GM10266 (cell line): ENCODE results near the gene RERG.

Experiments used
- DNase-seq: peaks from one replicate; pipeline ENCODE4 v3.0.0; 2012; ENCODE audit errors: extremely low spot score
- TF ChIP-seq, protein P1 (sequence below): IDR thresholded peaks from 2 replicates; pipeline ENCODE4 v1.5.1; 2012; ENCODE audit warnings: mild to moderate bottlenecking, low read depth; ENCODE audit not compliant: control insufficient read depth, insufficient read depth; ENCODE audit errors: missing control alignments

RERG gene

DNA sequence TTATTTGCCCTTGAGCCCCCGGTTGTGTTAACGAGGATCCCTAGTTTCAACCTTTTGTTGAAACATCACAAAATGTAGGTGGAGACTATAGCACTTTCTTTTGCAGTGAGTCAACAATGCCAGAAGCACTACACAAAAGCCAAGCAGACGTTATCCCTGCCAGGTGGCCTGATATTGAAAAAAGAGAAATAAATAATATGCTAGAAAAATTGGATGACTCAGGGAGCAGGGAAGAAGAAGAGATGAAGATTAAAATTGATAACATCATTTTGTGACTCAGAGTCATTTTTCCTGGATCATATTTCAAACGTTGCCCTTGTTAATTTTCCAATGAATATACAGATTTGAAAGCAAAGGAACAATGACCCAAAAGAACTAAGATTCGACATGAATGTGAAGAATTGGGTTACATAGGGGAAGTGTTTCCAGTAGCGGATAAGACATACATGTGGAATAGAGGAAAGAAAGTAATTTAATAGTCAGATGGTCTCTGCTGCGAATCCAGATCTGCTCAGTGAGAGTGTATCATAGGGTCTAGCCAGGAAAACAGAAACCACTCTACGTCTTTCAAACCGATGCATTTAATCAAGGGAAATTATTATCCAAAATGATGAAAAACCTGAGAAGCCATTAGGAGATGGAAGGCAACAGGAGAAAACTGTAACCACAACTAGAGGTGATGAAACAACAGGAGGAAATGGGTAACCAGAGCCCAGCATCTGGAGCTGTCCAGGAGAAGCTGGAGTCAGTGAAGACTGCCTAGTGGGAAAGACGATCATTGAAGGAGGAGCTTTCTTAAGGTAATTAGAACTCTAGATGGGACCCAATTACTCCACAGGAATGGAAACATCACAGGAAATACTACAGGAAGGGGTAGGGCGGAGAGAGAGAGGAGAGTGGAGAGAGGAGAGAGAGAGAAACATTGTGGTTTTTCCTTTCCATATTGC is 57.9 kb downstream of the RERG start:
- no peak for DNase-seq
- TF ChIP-seq, protein P1, sequence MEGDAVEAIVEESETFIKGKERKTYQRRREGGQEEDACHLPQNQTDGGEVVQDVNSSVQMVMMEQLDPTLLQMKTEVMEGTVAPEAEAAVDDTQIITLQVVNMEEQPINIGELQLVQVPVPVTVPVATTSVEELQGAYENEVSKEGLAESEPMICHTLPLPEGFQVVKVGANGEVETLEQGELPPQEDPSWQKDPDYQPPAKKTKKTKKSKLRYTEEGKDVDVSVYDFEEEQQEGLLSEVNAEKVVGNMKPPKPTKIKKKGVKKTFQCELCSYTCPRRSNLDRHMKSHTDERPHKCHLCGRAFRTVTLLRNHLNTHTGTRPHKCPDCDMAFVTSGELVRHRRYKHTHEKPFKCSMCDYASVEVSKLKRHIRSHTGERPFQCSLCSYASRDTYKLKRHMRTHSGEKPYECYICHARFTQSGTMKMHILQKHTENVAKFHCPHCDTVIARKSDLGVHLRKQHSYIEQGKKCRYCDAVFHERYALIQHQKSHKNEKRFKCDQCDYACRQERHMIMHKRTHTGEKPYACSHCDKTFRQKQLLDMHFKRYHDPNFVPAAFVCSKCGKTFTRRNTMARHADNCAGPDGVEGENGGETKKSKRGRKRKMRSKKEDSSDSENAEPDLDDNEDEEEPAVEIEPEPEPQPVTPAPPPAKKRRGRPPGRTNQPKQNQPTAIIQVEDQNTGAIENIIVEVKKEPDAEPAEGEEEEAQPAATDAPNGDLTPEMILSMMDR = no peak

DNA sequence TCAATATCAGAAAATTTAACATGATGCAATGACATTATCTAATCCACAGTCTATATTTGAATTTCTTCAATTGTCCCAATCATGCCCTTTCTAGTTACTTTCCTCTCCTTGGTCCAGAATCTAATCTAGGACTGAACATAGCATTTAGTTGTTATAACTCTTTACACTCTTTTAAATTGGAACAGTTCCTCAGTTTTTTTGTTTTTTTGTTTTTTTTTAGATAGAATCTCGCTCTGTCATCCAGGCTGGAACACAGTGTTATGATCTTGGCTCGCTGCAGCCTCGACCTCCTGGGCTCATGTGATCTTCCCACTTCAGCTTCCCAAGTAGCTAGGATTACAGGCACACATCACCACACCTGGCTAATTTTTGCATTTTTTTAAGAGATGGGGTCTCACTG is 63.1 kb downstream of the RERG start:
- no peak for DNase-seq
- TF ChIP-seq, protein P1 = no peak

DNA sequence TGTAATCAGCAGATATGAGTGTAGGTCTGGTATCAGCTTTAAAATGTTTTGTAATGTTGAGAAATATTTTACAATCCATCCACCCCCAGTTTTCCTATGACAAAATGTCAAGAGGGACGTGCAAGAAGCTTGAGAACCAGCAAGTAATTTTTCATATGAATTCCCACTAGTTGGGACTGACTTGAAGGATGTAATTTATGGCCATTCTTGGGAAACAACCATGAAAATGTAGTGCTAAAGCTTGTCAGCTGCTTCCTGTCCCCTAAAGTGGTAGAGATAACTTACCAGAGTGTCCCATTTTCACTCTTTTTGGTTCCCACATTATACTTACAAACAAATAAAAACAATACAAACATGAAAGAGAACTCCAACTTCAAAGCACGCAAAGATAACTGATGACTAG is 63.9 kb downstream of the RERG start:
- DNase-seq = no peak
- TF ChIP-seq, protein P1 = no peak

DNA sequence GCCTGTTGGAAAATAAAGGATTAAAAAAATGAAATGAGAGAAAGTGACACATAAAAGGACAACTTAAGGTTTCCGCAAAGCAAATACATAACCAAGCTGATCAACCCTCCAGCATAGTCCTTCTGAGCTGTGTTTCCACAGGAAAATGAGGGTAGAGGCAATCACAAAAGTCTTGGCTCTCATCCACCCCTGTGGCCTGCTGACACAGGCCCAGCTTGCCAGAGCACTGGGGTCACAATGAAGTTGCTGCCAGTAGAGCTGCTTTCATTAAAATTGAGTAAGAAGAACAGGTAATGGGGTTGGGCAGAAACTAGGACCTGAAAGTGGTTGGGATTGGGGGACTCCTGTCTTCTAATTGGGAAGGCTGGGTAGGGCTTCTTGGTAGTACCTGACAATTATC is 65.9 kb downstream of the RERG start:
- DNase-seq = no peak
- TF ChIP-seq, protein P1 = no peak

DNA sequence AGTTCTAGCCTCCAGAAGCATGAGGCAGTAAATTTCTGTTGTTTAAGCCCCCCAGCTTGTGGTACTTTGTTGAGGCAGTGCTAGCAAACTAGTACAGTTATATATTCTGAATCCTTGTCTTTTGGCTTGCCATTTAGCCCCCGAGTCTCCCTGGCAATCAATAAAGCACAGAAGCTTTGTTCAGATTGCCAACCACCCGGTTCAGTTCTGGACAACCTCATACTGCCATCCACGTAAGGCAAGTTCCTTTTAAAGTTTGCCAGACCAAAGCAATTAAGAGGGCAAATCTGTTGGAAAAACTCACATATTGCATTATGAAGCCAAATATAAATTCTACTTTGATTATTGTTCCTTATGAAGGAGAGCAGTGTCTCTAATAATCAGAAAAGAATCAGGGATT is 67.1 kb downstream of the RERG start:
- DNase-seq = no peak
- TF ChIP-seq, protein P1 = no peak

DNA sequence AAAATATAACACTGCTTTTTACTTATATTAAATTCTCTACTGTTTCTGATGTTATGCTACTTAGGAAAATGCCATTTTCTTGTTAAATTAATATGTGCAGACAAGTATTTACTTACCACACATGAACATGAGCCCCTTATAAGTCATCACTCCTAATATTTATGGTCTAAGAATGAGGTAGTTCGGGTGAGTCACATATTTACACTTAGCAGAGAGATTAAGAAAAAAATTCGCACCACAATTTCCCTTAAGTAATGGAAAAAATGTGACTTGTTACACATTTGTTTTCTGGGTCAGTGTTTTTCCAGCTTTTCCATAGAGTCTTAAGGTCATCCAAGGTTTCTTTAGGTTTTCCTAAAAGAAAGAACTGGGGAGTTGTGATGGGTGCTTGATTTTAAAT is 68.3 kb downstream of the RERG start:
- DNase-seq = no peak
- TF ChIP-seq, protein P1 = no peak

DNA sequence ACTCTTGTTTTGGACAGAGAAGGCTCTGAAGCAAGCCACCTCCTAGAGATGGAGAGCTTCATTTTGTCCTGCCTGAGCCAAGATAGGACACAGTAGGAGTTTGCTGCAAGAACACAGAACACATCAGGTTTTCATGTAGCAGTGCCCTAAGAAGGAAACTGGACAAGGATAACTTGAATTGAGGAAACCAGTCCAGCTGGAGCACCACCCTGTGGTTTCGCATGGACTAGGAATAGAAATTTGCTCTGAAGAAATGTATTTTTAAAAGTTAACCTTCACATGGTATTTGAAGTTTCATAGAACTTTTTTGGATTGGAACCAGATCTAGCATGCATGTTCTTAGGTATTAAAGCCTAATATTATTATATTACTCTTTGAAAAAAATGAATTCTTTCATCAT is 68.8 kb downstream of the RERG start:
- DNase-seq = no peak
- TF ChIP-seq, protein P1 = no peak
